HEK293 (cell line): Measurements from ENCODE around the gene SNX17.

ENCODE experiments used
- CTCF ChIA-PET: fragments of 350-600 bp; formaldehyde crosslinking; extraction: SDS; loops from one replicate; lab custom pipeline; 2021; ENCODE audit warnings: antibody characterized with exemption; lab: Yijun Ruan, JAX
- POLR2A ChIA-PET: fragments of 300-600 bp; formaldehyde crosslinking; extraction: SDS; loops from one replicate; lab custom pipeline; 2020; ENCODE audit warnings: antibody characterized with exemption, inconsistent platforms; lab: Yijun Ruan, JAX
- H3K27ac ChIP-seq: fragments of 200-500 bp; sonication (Bioruptor generic); 2 replicates; pipeline ENCODE4 v1.5.1; 2014; ENCODE audit warnings: low read depth, low read length, control low read depth, inconsistent platforms; ENCODE audit errors: extremely low read depth
- H3K36me3 ChIP-seq, 2 experiments: fragments of 200-500 bp in 1 of 2; sonication (Bioruptor generic) in 1 of 2; 1 replicate in 1 of 2; 2 replicates in 1 of 2; pipeline ENCODE4 v1.5.1; 2014 to 2017; ENCODE audit warnings: inconsistent platforms in 2 of 2, low read length in 2 of 2; ENCODE audit not compliant: control insufficient read depth in 2 of 2, insufficient read depth in 1 of 2
- H3K4me1 ChIP-seq: fragments of 200-500 bp; sonication (Bioruptor generic); 2 replicates; pipeline ENCODE4 v1.5.1; 2014; ENCODE audit warnings: mild to moderate bottlenecking, low read length, inconsistent platforms; ENCODE audit not compliant: control insufficient read depth, insufficient read depth
- H3K4me3 ChIP-seq: 2 replicates; pipeline ENCODE4 v1.5.1; 2011; ENCODE audit warnings: low read depth, mild to moderate bottlenecking, control low read depth, low read length, moderate library complexity
- H3K9me3 ChIP-seq: fragments of 200-500 bp; sonication (Bioruptor generic); 2 replicates; pipeline ENCODE4 v1.5.1; 2014; ENCODE audit warnings: low read depth, low read length, inconsistent platforms; ENCODE audit not compliant: control insufficient read depth, insufficient read depth
- HOXA7 ChIP-seq: sonication (generic); formaldehyde crosslinking; IDR thresholded peaks from 2 replicates; pipeline ENCODE4 v1.8.1; 2022; ENCODE audit warnings: missing genetic modification reagents, borderline replicate concordance
- HOXC10 ChIP-seq: sonication (generic); formaldehyde crosslinking; IDR thresholded peaks from 2 replicates; pipeline ENCODE4 v1.8.1; 2023; ENCODE audit warnings: mild to moderate bottlenecking, missing genetic modification reagents
- KLF7 ChIP-seq: fragments of 450-650 bp; formaldehyde crosslinking; IDR thresholded peaks from 2 replicates; pipeline ENCODE4 v1.5.1; 2016; ENCODE audit warnings: missing biosample characterization, missing genetic modification characterization, borderline replicate concordance
- TCF7L2 ChIP-seq: IDR thresholded peaks from 2 replicates; pipeline ENCODE4 v1.6.1; 2011; ENCODE audit warnings: low read depth, mild to moderate bottlenecking, inconsistent platforms, low read length, moderate library complexity, borderline replicate concordance
- YY2 ChIP-seq: fragments of 450-650 bp; formaldehyde crosslinking; IDR thresholded peaks from 2 replicates; pipeline ENCODE4 v1.5.1; 2016; ENCODE audit warnings: missing biosample characterization, missing genetic modification characterization
- ZBTB1 ChIP-seq: fragments of 450-650 bp; formaldehyde crosslinking; IDR thresholded peaks from 2 replicates; pipeline ENCODE4 v1.5.1; 2016; ENCODE audit warnings: missing biosample characterization, missing genetic modification characterization
- ZBTB17 ChIP-seq: fragments of 450-650 bp; formaldehyde crosslinking; IDR thresholded peaks from 2 replicates; pipeline ENCODE4 v1.5.1; 2016; ENCODE audit warnings: missing biosample characterization, missing genetic modification characterization
- ZNF121 ChIP-seq: fragments of 450-650 bp; formaldehyde crosslinking; IDR thresholded peaks from 2 replicates; pipeline ENCODE4 v1.5.1; 2016; ENCODE audit warnings: missing biosample characterization, missing genetic modification characterization
- ZNF157 ChIP-seq: fragments of 450-650 bp; formaldehyde crosslinking; IDR thresholded peaks from 2 replicates; pipeline ENCODE4 v1.5.1; 2016; ENCODE audit warnings: missing biosample characterization, missing genetic modification characterization
- ZNF175 ChIP-seq: fragments of 450-650 bp; formaldehyde crosslinking; IDR thresholded peaks from 2 replicates; pipeline ENCODE4 v1.5.1; 2016; ENCODE audit warnings: missing biosample characterization, missing genetic modification characterization
- ZNF214 ChIP-seq: fragments of 450-650 bp; formaldehyde crosslinking; IDR thresholded peaks from 2 replicates; pipeline ENCODE4 v1.5.1; 2017; ENCODE audit warnings: missing biosample characterization, mild to moderate bottlenecking, missing genetic modification characterization, borderline replicate concordance
- ZNF311 ChIP-seq: fragments of 450-650 bp; formaldehyde crosslinking; IDR thresholded peaks from 2 replicates; pipeline ENCODE4 v1.5.1; 2017; ENCODE audit warnings: missing biosample characterization, missing genetic modification characterization, borderline replicate concordance
- ZNF335 ChIP-seq: fragments of 450-650 bp; formaldehyde crosslinking; conservative IDR thresholded peaks from 2 replicates; pipeline ENCODE4 v1.5.1; 2016; ENCODE audit warnings: missing biosample characterization, missing genetic modification characterization
- ZNF664 ChIP-seq: fragments of 450-650 bp; formaldehyde crosslinking; IDR thresholded peaks from 2 replicates; pipeline ENCODE4 v1.5.1; 2016; ENCODE audit warnings: missing biosample characterization, missing genetic modification characterization
- ZNF707 ChIP-seq: fragments of 450-650 bp; formaldehyde crosslinking; IDR thresholded peaks from 2 replicates; pipeline ENCODE4 v1.5.1; 2016; ENCODE audit warnings: missing biosample characterization, missing genetic modification characterization
- ZNF792 ChIP-seq: fragments of 450-650 bp; formaldehyde crosslinking; IDR thresholded peaks from 2 replicates; pipeline ENCODE4 v1.5.1; 2016; ENCODE audit warnings: missing biosample characterization, missing genetic modification characterization
- TF ChIP-seq, protein P1 (sequence below): fragments of 450-650 bp; formaldehyde crosslinking; IDR thresholded peaks from 2 replicates; pipeline ENCODE4 v1.5.1; 2016; ENCODE audit warnings: missing biosample characterization, missing genetic modification characterization
- TF ChIP-seq, protein P2 (sequence below): fragments of 450-650 bp; formaldehyde crosslinking; IDR thresholded peaks from 2 replicates; pipeline ENCODE4 v1.5.1; 2017; ENCODE audit warnings: missing biosample characterization, missing genetic modification characterization
- TF ChIP-seq, protein P3 (sequence below): fragments of 450-650 bp; formaldehyde crosslinking; IDR thresholded peaks from 2 replicates; pipeline ENCODE4 v1.5.1; 2016; ENCODE audit warnings: missing biosample characterization, missing genetic modification characterization
- TF ChIP-seq, protein P4 (sequence below): IDR thresholded peaks from 2 replicates; pipeline ENCODE4 v1.6.1; 2011; ENCODE audit warnings: mild to moderate bottlenecking, low read depth, low read length, borderline replicate concordance

Gene SNX17

DNA sequence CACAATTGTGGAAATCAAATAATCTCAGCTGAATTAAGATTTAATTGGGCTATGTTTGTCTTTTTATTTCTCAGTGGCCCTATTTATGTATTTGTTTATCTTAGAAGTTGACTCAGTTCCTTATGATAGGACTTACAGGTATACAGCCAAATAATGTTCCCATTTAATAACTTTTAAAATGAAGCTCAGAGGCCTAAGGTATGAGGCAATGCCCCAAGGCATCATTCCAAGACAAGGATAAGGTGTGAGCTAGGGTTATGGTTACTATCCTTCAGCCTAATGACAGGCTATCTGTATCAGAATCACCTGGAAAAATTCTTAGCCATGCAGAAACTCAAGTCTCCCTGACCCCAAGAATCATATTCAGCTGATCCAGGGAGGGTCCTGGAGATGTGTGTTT lies 50.6 kb downstream of the SNX17 start:
- Histone ChIP-seq H3K4me3 (no peak overlapping the region), H3K4me1 (no peaks in the 10 kb centered on the region)
- POLR2A ChIA-PET = interaction anchor here (2.8 kb wide), 1 partner anchor 11 kb away, joined by 13 read pairs; the partner anchor contains the start of gene PPM1G
- TF ChIP-seq, protein P1, sequence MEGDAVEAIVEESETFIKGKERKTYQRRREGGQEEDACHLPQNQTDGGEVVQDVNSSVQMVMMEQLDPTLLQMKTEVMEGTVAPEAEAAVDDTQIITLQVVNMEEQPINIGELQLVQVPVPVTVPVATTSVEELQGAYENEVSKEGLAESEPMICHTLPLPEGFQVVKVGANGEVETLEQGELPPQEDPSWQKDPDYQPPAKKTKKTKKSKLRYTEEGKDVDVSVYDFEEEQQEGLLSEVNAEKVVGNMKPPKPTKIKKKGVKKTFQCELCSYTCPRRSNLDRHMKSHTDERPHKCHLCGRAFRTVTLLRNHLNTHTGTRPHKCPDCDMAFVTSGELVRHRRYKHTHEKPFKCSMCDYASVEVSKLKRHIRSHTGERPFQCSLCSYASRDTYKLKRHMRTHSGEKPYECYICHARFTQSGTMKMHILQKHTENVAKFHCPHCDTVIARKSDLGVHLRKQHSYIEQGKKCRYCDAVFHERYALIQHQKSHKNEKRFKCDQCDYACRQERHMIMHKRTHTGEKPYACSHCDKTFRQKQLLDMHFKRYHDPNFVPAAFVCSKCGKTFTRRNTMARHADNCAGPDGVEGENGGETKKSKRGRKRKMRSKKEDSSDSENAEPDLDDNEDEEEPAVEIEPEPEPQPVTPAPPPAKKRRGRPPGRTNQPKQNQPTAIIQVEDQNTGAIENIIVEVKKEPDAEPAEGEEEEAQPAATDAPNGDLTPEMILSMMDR (tag by site-specific recombination) = no peak
- TF ChIP-seq, protein P2, sequence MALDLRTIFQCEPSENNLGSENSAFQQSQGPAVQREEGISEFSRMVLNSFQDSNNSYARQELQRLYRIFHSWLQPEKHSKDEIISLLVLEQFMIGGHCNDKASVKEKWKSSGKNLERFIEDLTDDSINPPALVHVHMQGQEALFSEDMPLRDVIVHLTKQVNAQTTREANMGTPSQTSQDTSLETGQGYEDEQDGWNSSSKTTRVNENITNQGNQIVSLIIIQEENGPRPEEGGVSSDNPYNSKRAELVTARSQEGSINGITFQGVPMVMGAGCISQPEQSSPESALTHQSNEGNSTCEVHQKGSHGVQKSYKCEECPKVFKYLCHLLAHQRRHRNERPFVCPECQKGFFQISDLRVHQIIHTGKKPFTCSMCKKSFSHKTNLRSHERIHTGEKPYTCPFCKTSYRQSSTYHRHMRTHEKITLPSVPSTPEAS = no peak
- no peak for TF ChIP-seq ZNF792 (tag by site-specific recombination)
- TF ChIP-seq ZNF311 (tag by site-specific recombination) = no peak
- no peak for TF ChIP-seq HOXA7
- no peak for TF ChIP-seq ZNF157
- no peak for TF ChIP-seq ZNF707 (tag by site-specific recombination)
- no peak for TF ChIP-seq ZNF214
- TF ChIP-seq, protein P3, sequence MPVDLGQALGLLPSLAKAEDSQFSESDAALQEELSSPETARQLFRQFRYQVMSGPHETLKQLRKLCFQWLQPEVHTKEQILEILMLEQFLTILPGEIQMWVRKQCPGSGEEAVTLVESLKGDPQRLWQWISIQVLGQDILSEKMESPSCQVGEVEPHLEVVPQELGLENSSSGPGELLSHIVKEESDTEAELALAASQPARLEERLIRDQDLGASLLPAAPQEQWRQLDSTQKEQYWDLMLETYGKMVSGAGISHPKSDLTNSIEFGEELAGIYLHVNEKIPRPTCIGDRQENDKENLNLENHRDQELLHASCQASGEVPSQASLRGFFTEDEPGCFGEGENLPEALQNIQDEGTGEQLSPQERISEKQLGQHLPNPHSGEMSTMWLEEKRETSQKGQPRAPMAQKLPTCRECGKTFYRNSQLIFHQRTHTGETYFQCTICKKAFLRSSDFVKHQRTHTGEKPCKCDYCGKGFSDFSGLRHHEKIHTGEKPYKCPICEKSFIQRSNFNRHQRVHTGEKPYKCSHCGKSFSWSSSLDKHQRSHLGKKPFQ (tag by site-specific recombination) = no peak
- no peak for TF ChIP-seq TCF7L2
- TF ChIP-seq ZBTB1 = no peak
- TF ChIP-seq ZNF664 (tag by site-specific recombination) = no peak
- no peak for TF ChIP-seq ZNF175
- no peak for TF ChIP-seq KLF7 (tag by site-specific recombination)
- TF ChIP-seq YY2 (tag by site-specific recombination) = no peak
- TF ChIP-seq ZNF335 = no peak
- TF ChIP-seq, protein P4, sequence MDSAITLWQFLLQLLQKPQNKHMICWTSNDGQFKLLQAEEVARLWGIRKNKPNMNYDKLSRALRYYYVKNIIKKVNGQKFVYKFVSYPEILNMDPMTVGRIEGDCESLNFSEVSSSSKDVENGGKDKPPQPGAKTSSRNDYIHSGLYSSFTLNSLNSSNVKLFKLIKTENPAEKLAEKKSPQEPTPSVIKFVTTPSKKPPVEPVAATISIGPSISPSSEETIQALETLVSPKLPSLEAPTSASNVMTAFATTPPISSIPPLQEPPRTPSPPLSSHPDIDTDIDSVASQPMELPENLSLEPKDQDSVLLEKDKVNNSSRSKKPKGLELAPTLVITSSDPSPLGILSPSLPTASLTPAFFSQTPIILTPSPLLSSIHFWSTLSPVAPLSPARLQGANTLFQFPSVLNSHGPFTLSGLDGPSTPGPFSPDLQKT = no peak
- TF ChIP-seq, all 188 proteins: peak for 0
- no peaks in the 10 kb centered on the region for H3K36me3 ChIP-seq
- H3K27ac ChIP-seq = no peak overlapping the region
- no peaks in the 10 kb centered on the region for H3K9me3 ChIP-seq
- CTCF ChIA-PET = interaction anchor here (0.6 to 1.4 kb wide), 3 partner anchors 12 to 262 kb away, joined by 3 to 4 read pairs (median 3); partner anchors contain the start of gene PPM1G

DNA sequence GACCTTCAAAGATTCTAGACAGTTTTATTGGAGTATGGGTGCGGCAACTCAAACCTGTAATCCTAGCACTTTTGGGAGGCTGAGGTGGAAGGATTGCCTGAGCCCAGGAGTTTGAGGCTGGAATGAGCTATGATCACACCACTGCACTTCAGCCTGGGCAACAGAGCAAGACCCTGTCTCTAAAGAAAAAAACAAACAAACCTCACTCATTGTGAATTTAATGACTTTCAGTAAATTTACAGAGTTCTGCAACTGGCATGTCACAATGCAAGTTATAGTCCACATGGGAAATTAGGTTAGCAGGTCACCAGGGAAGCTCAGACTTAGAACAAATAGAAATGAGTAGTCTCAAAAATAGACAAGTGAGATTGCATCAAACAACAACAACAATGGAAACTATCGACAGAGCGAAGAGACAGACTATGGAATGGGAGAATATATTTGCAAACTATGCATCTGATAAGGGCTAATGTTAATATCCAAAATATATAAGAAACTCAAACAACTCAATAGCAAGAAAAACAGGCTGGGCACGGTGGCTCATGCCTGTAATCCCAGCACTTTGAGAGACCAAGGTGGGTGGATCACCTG lies 51.3 kb downstream of the SNX17 start:
- ChIA-PET CTCF (interaction anchor here (0.6 to 1.4 kb wide), 4 partner anchors 12 to 296 kb away, joined by 3 to 4 read pairs (median 3); partner anchors contain the start of gene PPM1G), POLR2A (interaction anchor here (2.8 kb wide), 1 partner anchor 12 kb away, joined by 13 read pairs; the partner anchor contains the start of gene PPM1G)
- TF ChIP-seq ZBTB17 (0 out of 2 replicates have a peak, but pooled peaks have one; percentile 15), HOXC10 (CRISPR knock-in tag) (no peak), ZNF121 (tag by site-specific recombination) (peak; percentile 79)
- TF ChIP-seq, protein P3 (tag by site-specific recombination) = 0 out of 2 replicates have a peak, but pooled peaks have one; percentile 24
- no peaks in the 10 kb centered on the region for H3K4me1 ChIP-seq
- no peak overlapping the region for H3K27ac ChIP-seq
- H3K9me3 ChIP-seq = no peaks in the 10 kb centered on the region
- no peaks in the 10 kb centered on the region for H3K36me3 ChIP-seq
- no peak overlapping the region for H3K4me3 ChIP-seq
